DMS153 treated with DMSO at 0.1 percent for 48 hours (cell line): ENCODE results near the gene BRD4.

Experiments
- DNase-seq: peaks from one replicate; lab custom pipeline; 2025; ENCODE audit not compliant: unreplicated experiment; lab: John Stamatoyannopoulos, UW

The BRD4 gene

DNA sequence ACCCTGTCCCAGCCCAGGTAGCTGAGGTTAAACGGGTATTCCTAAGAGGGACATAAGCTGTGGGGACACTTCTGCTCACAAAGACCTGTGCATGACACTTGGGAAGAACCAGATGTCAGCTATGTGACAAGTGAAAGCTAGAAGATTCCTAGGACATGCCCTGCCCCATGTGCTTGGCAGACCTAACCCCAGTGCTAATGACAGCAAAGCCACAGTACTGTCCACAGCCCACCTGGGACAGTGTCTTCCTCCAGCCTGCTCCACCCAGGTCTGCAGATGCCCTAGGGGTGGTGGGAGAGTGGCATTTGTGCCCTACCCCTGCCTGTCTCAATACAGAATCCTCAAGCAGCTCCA is 81.7 kb downstream of the BRD4 start:
- DNase-seq: no peak

GRCh38 chr19:15249972-15250639 is 82.2 kb downstream of the BRD4 start:
- DNase-seq: no peak

DNA sequence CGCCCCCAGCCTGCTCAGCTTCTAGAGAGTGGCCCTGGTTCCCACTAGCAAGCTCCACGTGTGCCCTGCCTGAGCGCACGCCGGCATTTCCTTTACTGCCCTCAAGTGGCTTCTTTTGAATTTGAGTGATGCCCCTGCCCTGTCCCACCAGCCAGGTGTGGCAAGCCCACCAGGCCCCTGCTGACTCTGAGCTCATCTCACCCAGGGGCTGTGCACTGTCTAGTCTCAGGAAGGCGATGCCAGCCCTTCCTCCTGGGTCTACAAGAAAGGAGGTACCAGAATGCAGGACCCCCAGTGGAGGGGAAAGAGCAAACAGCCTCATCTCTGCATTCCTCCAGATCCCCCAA is 82.8 kb downstream of the BRD4 start:
- DNase-seq: no peak

DNA sequence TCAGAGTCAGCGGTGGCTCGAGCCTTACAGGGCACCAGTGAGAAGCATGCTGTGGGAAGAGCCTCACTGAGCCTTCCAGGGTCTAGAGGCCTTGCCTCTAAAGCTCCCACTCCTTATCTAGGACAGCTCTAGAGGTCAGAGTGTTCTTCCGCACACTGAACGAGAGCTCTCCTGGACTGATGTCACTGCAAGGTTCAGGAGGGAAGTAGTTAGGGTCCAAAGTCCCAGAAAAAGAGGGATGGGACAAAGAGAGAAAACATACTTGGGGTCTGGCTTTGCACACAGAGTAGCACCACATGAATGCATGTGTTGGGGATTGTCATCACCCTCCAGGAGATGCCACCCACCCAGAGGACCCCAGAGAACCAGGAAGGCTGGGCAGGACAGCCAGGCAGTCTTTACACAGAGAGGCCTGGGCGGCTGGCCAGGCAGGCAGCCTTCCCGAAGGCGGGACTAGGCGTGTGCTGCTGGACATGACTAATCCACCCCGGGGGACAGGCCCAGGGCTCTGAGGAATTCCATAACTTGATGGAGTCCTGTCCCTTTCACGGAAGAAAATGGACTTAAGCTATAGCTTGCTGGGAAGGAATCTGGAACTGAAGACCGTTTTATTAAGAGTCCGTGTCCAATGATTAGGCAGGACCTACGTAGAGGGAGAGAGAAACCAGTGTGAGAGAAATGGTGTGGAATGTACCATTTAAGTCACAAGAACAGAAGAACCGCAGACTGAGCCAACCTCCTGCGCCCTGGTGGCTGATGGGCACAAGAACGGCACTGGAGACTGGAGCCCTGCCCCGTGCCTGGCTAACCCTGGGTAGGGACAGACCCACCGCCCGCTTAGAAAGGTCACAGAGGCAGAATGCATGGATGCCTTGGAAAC is 83.5 kb downstream of the BRD4 start:
- DNase-seq: no peak

- no peak for DNase-seq
These were observed 84.2 kb downstream of the BRD4 start for GRCh38 chr19:15248106-15248505.

GRCh38 chr19:15247107-15248014 is 85.0 kb downstream of the BRD4 start:
- no peak for DNase-seq

GRCh38 chr19:15246198-15246481 is 86.2 kb downstream of the BRD4 start:
- no peak for DNase-seq

GRCh38 chr19:15245370-15246197 is 86.8 kb downstream of the BRD4 start:
- no peak for DNase-seq

GRCh38 chr19:15244808-15245207 is 87.5 kb downstream of the BRD4 start:
- DNase-seq: no peak

GRCh38 chr19:15244106-15244803 is 88.1 kb downstream of the BRD4 start:
- no peak for DNase-seq

DNA sequence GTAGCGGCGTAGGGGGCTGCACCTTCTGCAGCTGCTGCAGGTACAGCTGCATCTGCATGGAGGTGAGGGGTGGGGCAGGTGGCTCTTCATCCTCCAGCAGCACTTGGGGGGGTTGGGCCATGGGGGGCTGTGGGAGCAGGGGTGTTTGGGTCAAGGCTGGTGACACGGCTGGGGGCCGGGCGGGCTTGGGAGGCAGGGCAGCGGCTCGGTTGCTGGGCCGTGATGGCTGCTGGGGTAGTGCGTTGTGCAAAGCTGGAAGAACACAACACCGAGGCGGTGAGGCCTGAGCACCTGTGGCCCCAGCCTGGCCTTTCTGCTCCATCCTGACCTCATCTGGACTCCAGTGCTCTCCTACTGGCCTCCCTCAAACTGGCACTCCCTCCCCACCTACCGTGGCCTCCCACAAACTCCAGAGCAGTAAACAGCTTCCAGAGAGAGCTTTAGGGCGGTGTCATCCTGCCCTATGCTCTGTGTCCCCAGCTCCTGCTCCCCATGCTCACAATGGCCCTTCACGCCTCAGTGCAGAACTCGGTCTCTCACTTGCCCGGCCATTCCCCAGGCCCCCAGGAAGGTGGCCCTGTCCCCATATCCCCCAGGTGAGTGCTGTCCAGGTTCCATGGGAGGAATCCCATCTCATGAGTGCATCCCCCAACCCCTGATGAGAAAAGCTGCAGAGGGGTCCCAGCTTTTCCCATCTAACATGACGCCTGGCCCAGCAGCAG is 88.9 kb downstream of the BRD4 start:
- no peak for DNase-seq

DNA sequence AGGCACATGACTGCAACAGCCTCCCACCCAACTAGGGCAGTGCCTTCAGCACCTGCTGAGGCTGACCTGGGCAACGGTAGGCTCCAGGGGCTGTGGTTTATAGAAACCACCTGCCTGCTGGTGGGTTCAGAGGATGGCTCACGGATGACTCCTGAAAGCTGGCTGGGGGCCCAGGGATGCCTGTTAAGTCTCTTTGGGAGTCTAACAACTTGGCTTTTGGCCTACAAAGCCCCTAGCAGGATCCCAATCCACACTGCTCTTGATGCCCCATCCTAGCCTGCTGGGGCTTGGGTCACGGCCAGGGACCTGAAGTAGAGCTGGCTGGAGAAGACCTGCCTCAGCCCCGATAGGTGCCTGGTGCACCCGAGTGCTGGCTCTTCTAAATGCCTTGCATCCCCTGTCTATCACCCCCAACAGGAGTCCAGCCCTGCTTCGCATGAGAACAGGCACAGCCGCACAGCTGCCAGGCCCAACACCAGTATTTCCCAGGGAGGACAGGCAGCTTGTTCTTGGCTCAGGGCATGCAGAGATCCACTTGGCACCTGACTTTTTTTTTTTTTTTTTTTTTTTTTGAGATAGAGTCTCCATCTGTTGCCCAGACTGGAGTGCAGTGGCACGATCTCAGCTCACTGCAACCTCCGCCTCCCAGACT is 91.0 kb downstream of the BRD4 start:
- no peak for DNase-seq

- no peak for DNase-seq
These were observed 91.8 kb downstream of the BRD4 start for GRCh38 chr19:15240515-15240914.

- DNase-seq: no peak
These were observed 92.9 kb downstream of the BRD4 start for GRCh38 chr19:15239337-15239949.

GRCh38 chr19:15238639-15239155 is 93.6 kb downstream of the BRD4 start:
- DNase-seq: no peak

- no peak for DNase-seq
These were observed 94.3 kb downstream of the BRD4 start for GRCh38 chr19:15237759-15238638.

- no peak for DNase-seq
These were observed 95.5 kb downstream of the BRD4 start for GRCh38 chr19:15236886-15237285.

- DNase-seq: no peak
These were observed 96.6 kb downstream of the BRD4 start for GRCh38 chr19:15235781-15236180.
